GM12891 (cell line): ENCODE measurements around the gene GFPT1.

Experiments
- DNase-seq: peaks from one replicate; pipeline ENCODE4 v3.0.0; 2011; ENCODE audit warnings: low spot score; ENCODE audit not compliant: insufficient read length
- FAIRE-seq: peaks from 2 replicates; lab custom pipeline; 2011; peaks lifted over from hg19 to GRCh38; lab: Jason Lieb, UNC
- PAX5 ChIP-seq: IDR thresholded peaks from 2 replicates; pipeline ENCODE4 v1.6.1; 2011; ENCODE audit warnings: low read length, moderate library complexity, mild to moderate bottlenecking; ENCODE audit not compliant: insufficient read depth, severe bottlenecking
- POLR2A ChIP-seq: IDR thresholded peaks from 2 replicates; pipeline ENCODE4 v1.6.1; 2011; ENCODE audit warnings: low read depth, low read length, control low read depth
- POLR2AphosphoS5 ChIP-seq: IDR thresholded peaks from 2 replicates; pipeline ENCODE4 v1.6.1; 2011; ENCODE audit warnings: low read depth, low read length, control low read depth
- POU2F2 ChIP-seq: IDR thresholded peaks from 2 replicates; pipeline ENCODE4 v1.6.1; 2011; ENCODE audit warnings: low read depth, mild to moderate bottlenecking, control low read depth, low read length, moderate library complexity
- SPI1 ChIP-seq: IDR thresholded peaks from 2 replicates; pipeline ENCODE4 v1.6.1; 2011; ENCODE audit warnings: low read depth, low read length, control low read depth
- TAF1 ChIP-seq: IDR thresholded peaks from 2 replicates; pipeline ENCODE4 v1.6.1; 2011; ENCODE audit warnings: low read depth, low read length, control low read depth

The GFPT1 gene

DNA sequence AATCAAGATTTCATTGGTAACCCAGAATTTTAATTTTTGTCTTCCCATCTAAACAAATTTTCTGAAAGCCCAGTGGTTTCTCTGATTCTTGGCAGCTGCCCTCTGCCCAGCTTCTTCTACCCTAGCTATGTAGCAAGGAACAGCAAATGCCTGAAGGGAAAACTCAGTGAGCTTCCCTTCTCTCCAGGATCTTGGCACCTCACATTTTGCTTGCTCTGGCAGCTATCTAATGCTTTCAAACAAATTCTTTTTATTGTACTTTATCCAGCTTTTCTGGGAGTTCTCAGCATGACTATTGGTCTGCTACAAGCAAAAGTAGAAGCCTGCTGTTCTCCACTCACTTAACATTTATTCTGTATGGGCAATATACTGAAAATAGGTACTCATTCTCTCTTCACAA is 18.3 kb upstream of the GFPT1 start:
- no peak for TF ChIP-seq SPI1
- no peak for TF ChIP-seq POLR2A
- no peak for TF ChIP-seq POLR2AphosphoS5
- no peak for TF ChIP-seq POU2F2
- no peak for TF ChIP-seq PAX5
- TF ChIP-seq TAF1, result no peak
- DNase-seq, result no peak
- no peak for FAIRE-seq

GRCh38 chr2:69400121-69400520 is 13.1 kb upstream of the GFPT1 start:
- FAIRE-seq (no peak), DNase-seq (no peak)
- TF ChIP-seq TAF1 (no peak), SPI1 (no peak), POLR2A (no peak), POLR2AphosphoS5 (no peak), PAX5 (no peak), POU2F2 (no peak)

DNA sequence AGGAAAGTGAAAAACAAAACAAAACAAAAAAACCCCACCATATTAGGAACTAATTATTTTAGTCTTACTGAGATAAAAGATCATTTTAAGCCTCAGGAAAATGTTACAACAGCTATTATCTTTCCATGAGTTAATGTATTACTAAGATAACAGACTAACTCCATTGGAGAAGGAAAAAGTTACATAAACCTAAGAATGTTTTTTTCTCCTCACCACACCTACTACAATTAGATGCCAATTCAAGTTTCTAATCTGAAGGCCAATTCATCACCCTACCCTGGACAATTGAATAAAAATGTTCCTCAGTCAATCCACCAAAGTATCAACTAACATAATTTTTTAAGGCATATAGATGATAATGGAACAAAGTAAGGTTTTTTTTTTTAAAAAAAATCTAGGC is 10.2 kb upstream of the GFPT1 start:
- DNase-seq (no peak), FAIRE-seq (no peak)
- no peak for TF ChIP-seq POLR2AphosphoS5
- no peak for TF ChIP-seq SPI1
- TF ChIP-seq TAF1, result no peak
- TF ChIP-seq POU2F2, result no peak
- no peak for TF ChIP-seq PAX5
- TF ChIP-seq POLR2A, result no peak

GRCh38 chr2:69395866-69396265 is 8.8 kb upstream of the GFPT1 start:
- no peak for FAIRE-seq
- no peak for DNase-seq
- TF ChIP-seq TAF1, result no peak

GRCh38 chr2:69393963-69394362 is 6.9 kb upstream of the GFPT1 start:
- FAIRE-seq, result no peak
- DNase-seq, result no peak
- TF ChIP-seq PAX5, result no peak
- TF ChIP-seq TAF1, result no peak
- TF ChIP-seq POLR2AphosphoS5, result no peak
- no peak for TF ChIP-seq POU2F2
- no peak for TF ChIP-seq POLR2A
- no peak for TF ChIP-seq SPI1

- DNase-seq, result no peak
- TF ChIP-seq POU2F2, result no peak
- no peak for TF ChIP-seq SPI1
- TF ChIP-seq POLR2A, result no peak
- no peak for TF ChIP-seq TAF1
- FAIRE-seq, result no peak
Observed at GRCh38 chr2:69390471-69390870, 3.4 kb upstream of the GFPT1 start.

- FAIRE-seq, result no peak
Observed at GRCh38 chr2:69390001-69390400, 3.0 kb upstream of the GFPT1 start.

DNA sequence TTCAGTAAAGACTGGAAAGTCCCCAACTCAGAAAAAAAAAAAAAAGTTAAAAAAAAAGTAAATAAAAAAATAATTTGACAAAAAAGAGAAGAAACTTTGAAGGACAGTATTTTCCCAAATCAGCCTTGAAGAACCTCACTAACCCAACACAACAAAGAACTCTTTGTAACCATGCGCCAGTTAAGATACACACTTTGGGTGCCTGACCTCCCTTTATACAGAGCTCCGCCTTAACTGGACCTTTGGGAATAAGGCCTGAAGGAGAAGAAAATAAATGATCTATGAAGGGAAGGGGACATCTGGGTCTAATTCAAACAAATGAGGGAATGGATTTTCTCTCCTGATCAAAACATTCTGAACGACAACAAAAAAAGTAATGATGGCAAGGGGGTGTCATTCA is 2.2 kb upstream of the GFPT1 start:
- FAIRE-seq, result no peak
- no peak for DNase-seq
- TF ChIP-seq SPI1, result no peak
- TF ChIP-seq POU2F2, result no peak
- TF ChIP-seq PAX5, result no peak
- no peak for TF ChIP-seq POLR2AphosphoS5
- TF ChIP-seq TAF1, result no peak

More at GRCh38 chr2:69390001-69390400, 3.0 kb upstream of the GFPT1 start:
- DNase-seq, result no peak
- no peak for TF ChIP-seq SPI1
- TF ChIP-seq POLR2A, result no peak
- TF ChIP-seq TAF1, result no peak
- no peak for TF ChIP-seq POLR2AphosphoS5
- TF ChIP-seq POU2F2, result no peak
- TF ChIP-seq PAX5, result no peak

DNA sequence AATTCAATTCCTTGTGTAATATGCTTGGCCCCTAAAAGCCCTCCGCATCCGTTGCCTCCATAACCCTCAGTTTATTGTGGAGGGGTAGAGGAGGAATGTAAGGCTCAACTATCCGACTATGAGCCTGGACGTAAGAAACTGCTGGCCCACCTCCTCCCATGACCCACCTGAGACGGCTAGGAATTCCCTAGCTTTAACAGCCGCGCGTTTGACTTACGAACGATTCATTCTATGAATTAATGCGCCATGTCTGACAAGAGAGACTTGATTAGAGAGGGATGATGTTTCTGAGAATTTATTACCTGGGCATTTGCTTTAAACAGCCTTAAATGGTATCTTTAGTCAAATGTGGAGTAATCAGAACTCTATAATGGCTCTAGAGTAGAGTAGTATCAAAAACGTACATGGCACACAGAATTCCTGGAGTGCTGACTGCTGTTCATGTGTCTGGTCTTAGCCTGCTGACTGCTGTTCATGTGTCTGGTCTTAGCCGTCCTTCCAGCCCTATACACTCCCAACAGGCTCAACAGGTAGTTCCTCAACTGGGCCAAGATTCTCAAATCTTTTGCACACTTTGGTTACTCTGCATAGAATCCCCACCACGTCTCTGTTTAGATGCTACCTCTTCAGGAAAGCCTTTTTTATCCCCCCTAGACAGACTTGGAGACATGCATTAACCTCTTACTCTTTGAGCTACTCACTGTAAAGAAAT is 899 bp upstream of the GFPT1 start:
- FAIRE-seq, result peak; percentile 38
- DNase-seq, result no peak
- TF ChIP-seq POU2F2, result no peak
- TF ChIP-seq PAX5, result no peak
- no peak for TF ChIP-seq POLR2AphosphoS5
- TF ChIP-seq SPI1, result no peak
- no peak for TF ChIP-seq TAF1
- TF ChIP-seq POLR2A, result no peak

- TF ChIP-seq PAX5 (no peak), TAF1 (no peak), POLR2A (no peak), POLR2AphosphoS5 (no peak), POU2F2 (no peak), SPI1 (no peak)
- DNase-seq, result no peak
- FAIRE-seq, result peak; percentile 23
Observed at GRCh38 chr2:69386360-69386759, 667 bp downstream of the GFPT1 start.
